ENCODE results near the gene CBR3.

The CBR3 gene

DNA sequence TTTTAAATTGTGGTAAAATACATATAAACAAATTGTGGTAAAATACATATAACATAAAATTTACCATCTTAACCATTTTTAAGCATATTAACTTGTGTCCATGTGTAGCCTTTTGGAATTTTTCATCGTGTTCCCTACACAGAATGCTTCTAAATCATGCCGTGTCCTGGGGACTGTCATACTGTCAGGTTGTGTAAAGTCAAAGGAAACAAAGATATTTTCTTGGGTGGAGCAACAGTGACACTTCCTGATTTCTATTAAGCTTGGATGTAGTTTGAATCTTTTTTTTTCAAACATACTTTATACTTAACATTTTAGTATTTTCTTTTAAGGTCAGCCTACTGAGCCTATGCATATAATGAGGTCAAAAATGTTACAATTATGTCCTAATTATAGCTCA, 54.1 kb downstream of the CBR3 start:
- TF ChIP-seq CTCF (IDR thresholded peaks at IDR 0.05; ENCODE audit: low read depth, low read length, missing control alignments), result no peak
- no peak overlapping the region for H3K4me3 ChIP-seq (replicated peaks; ENCODE audit: low read depth, low read length)
- no peak for DNase-seq (ENCODE audit: extremely low read depth, low read depth)

DNA sequence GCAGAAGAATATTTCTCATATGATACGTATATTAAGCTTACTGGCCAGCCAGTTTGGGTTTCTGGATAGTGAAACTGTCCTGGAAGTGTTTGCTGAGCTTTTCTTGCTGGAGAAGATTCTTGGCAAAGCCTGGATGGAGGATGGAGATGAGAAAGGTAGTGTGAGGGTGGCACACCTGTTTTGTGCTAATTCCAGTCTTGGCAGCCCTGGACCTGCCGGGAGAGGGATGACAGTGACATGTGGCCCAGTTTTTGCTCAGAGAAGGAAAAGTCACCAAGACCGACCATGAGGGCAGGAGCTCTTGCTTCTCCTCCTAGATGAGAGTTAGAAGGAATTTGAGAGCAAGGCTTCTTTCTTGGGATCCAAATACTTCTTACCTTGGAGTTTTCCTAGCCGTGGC, 55.9 kb downstream of the CBR3 start:
- no peak for TF ChIP-seq CTCF (IDR thresholded peaks at IDR 0.05; ENCODE audit: low read depth, low read length, missing control alignments)
- no peak overlapping the region for H3K4me3 ChIP-seq (replicated peaks; ENCODE audit: low read depth, low read length)
- no peak for DNase-seq (ENCODE audit: extremely low read depth, low read depth)

- no peak for DNase-seq (ENCODE audit: extremely low read depth, low read depth)
- no peak for TF ChIP-seq CTCF (IDR thresholded peaks at IDR 0.05; ENCODE audit: low read depth, low read length, missing control alignments)
- no peak overlapping the region for H3K4me3 ChIP-seq (replicated peaks; ENCODE audit: low read depth, low read length)
These were observed 58.3 kb downstream of the CBR3 start for GRCh38 chr21:36193200-36193599.

DNA sequence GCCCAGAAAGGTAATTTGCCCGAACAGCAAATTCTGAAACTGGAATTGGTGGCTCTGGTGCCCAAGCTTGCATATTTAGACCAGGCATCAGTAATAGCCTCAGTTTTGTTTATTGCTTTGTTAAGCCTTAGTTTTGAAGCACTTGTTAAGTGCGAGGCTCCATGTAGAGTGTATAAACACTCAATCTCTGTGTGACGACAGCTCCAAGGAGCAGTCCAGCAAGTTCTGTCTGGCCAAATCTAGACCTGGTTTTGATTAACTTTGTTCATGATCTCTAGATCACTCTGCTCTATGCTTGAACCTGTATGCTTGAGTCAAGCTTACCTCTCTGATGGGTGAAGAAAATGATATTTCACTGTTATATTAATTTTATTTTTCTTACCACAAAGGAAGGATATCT, 59.1 kb downstream of the CBR3 start:
- no peak for DNase-seq (ENCODE audit: extremely low read depth, low read depth)
- TF ChIP-seq CTCF (IDR thresholded peaks at IDR 0.05; ENCODE audit: low read depth, low read length, missing control alignments), result no peak
- H3K4me3 ChIP-seq (replicated peaks; ENCODE audit: low read depth, low read length), result no peak overlapping the region

GRCh38 chr21:36195613-36196012, 60.7 kb downstream of the CBR3 start:
- H3K4me3 ChIP-seq (replicated peaks; ENCODE audit: low read depth, low read length), result no peak overlapping the region
- TF ChIP-seq CTCF (IDR thresholded peaks at IDR 0.05; ENCODE audit: low read depth, low read length, missing control alignments), result no peak
- no peak for DNase-seq (ENCODE audit: extremely low read depth, low read depth)
